ENCODE results near the gene PLA2G3.
"Not testable (repeated sequence)": the region's sequence is repeated elsewhere in the genome, so short reads cannot be mapped to it uniquely, and the experiment has no call there.

Gene PLA2G3

GRCh38 chr22:31097941-31098631 is 42.2 kb downstream of the PLA2G3 start:
- DNase-seq: no peak

- DNase-seq: not testable (repeated sequence)
Measured at GRCh38 chr22:31097539-31097938, 42.8 kb downstream of the PLA2G3 start.

GRCh38 chr22:31096657-31097279 is 43.5 kb downstream of the PLA2G3 start:
- no peak for DNase-seq

- no peak for DNase-seq
Measured at GRCh38 chr22:31095637-31096249, 44.6 kb downstream of the PLA2G3 start.

- no peak for DNase-seq
Measured at GRCh38 chr22:31094741-31095140, 45.6 kb downstream of the PLA2G3 start.

- DNase-seq: no peak
Measured at GRCh38 chr22:31094021-31094551, 46.2 kb downstream of the PLA2G3 start.

- DNase-seq: no peak
Measured at GRCh38 chr22:31093086-31093850, 47.0 kb downstream of the PLA2G3 start.

- DNase-seq: no peak
Measured at GRCh38 chr22:31092161-31092560, 48.1 kb downstream of the PLA2G3 start.

GRCh38 chr22:31091106-31091975 is 49.0 kb downstream of the PLA2G3 start:
- no peak for DNase-seq

GRCh38 chr22:31090217-31091085 is 49.9 kb downstream of the PLA2G3 start:
- DNase-seq: no peak

- peak; percentile 27 for DNase-seq
Measured at GRCh38 chr22:31089160-31090100, 50.9 kb downstream of the PLA2G3 start.

GRCh38 chr22:31088233-31088986 is 51.9 kb downstream of the PLA2G3 start:
- no peak for DNase-seq

GRCh38 chr22:31087744-31088215 is 52.5 kb downstream of the PLA2G3 start:
- DNase-seq: no peak

GRCh38 chr22:31086703-31087330 is 53.5 kb downstream of the PLA2G3 start:
- DNase-seq: no peak

- DNase-seq: no peak
Measured at GRCh38 chr22:31085928-31086327, 54.4 kb downstream of the PLA2G3 start.

GRCh38 chr22:31085493-31085824 is 54.8 kb downstream of the PLA2G3 start:
- DNase-seq: no peak

GRCh38 chr22:31084811-31085492 is 55.4 kb downstream of the PLA2G3 start:
- DNase-seq: peak; percentile 84

All from activated gamma-delta T cell treated with Interleukin-2 at 50 U/mL for 16 hours (primary cell).